Stimulated activated CD8-positive, alpha-beta memory T cell treated with anti-CD3 and anti-CD28 coated beads, Interleukin-7, amount 100 ng/mL, for 1 hour (primary cell): ENCODE data around the gene TUBB6.

Source experiments
- DNase-seq, 2 donors: peaks; one replicate each; pipeline ENCODE4 v3.0.0-alpha.2; 2020; ENCODE audit warnings: low read depth in 2 of 2

Gene TUBB6

GRCh38 chr18:12307701-12308385, at the start of gene TUBB6:
Gene TUBB6, plus strand, starts transcription at chr18:12308241. Its CDS starts 52 bp downstream, at chr18:12308293.
- DNase-seq = no peak

GRCh38 chr18:12258719-12259705, 49.0 kb upstream of the TUBB6 start:
- DNase-seq = no peak

- DNase-seq = no peak
These were observed 45.3 kb upstream of the TUBB6 start for GRCh38 chr18:12262748-12263147.

DNA sequence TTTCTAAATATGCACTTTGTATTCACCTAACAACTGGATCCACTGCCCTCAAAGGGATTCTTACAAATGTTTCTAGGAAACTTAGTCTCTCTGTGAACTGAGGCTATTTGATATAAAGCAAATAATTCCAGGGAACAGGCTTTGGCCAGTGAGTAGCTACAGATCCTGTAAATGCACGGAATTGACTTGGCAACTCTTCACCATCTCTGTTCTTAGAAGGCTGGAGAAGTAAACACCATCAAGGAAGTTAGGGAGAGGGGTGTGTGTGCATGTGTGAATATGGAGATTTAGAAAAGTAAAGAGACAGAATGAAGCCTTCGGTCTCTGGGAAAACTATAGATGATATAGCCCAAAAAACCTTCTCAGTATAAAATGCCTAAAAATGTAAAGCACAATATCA, 43.2 kb upstream of the TUBB6 start:
- DNase-seq = no peak

DNA sequence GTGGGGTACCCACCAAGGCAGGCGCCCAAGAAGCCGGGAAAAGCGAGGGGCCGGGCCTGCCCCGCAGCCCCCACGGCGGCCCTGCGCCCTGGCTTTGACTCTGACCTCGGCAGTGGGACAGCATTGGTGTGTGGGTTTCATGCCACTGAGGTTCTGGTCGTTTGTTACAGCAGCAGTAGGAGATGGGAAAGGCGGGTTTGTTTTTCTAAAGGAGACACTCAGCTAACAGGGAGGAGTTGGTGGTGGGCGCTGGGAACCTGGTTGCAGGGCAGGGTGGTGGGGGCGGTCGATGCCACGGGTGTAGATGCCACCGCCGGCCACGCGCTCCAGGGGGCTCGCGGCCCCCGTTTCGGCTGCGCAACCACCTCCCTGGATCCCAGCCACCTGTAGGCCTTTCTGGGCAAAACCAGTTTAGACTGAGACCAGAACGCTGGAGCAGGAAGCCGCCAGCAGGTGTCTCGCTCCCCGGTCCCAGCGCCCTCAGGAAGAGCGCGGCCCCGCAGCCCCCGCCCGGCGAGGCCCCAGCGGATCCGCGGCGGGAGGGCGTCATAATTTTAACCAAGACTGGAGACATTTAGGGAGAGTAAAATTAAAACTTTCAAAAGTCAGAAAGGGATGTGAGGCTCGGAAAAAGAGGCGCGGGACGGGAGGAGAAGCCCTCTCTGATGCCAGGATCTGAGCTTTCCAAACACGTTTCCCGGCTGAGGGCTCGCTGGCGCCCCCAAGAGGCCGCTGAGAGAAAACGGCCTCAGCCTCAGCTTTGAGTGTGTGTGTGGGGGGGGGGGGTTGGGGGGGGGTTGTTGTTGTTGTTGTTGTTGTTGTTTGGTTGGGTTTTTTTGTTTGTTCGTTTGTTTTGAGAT, 36.4 kb upstream of the TUBB6 start:
- peak in 1 of 2 donors; percentile 14 for DNase-seq

DNA sequence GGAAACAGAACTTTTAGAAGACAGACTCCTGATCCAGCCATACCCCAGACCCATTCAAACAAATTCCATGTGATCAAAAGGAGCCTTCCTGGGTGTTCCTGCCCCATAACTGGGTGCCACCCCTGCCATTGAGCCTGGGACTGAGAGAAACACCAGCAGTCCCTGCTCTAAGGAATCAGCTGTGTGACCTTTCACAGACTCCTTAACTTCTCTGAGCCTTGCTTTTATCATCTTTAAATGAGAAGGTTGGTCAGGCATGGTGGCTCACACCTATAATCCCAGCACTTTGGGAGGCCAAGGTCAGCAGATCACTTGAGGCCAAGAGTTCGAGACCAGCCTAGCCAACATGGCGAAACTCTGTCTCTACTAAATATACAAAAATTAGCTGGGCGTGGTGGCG, 33.2 kb upstream of the TUBB6 start:
- no peak for DNase-seq

DNA sequence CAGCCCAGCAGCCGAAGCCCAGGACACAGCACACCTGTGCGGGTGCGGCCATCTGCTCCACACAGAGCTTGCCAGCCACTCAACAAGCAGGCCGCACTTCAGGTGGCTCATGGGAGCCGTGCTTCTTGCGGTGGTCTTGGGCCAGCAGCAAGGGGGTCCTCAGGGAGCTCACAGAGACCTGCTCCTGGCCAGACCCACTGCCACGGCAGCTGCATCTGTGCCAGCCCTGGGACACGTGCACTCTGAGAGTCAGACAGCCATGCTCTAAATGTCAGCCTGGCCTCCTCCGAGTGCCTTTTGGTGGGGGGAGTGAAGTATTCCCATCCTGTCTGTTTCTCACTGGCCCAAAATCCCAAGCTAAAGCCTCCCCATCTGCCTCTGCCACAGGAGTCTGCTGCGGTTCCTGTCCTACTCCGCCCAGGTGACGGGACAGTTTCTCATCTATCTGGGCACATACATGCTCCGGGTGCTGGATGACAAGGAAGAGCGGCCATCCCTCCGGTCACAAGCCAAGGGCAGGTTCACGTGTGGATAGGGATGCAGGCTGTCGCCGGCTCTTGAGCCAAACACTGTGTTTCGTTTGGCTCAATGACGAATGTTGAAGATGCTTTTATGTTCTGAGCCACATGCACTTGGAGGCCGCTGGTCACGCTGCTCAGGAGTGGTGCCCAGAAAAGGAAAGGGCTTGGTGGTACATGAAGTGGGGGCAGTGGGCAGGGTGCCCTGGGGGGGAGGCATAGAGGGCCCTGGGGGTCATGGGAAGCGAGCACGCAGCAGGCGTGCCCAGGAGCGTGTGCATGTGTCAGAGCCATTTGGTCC, 31.1 kb upstream of the TUBB6 start:
- DNase-seq = no peak

- DNase-seq = no peak
These were observed 29.8 kb upstream of the TUBB6 start for GRCh38 chr18:12278215-12278671.

- no peak for DNase-seq
These were observed 29.0 kb upstream of the TUBB6 start for GRCh38 chr18:12278741-12279682.

DNA sequence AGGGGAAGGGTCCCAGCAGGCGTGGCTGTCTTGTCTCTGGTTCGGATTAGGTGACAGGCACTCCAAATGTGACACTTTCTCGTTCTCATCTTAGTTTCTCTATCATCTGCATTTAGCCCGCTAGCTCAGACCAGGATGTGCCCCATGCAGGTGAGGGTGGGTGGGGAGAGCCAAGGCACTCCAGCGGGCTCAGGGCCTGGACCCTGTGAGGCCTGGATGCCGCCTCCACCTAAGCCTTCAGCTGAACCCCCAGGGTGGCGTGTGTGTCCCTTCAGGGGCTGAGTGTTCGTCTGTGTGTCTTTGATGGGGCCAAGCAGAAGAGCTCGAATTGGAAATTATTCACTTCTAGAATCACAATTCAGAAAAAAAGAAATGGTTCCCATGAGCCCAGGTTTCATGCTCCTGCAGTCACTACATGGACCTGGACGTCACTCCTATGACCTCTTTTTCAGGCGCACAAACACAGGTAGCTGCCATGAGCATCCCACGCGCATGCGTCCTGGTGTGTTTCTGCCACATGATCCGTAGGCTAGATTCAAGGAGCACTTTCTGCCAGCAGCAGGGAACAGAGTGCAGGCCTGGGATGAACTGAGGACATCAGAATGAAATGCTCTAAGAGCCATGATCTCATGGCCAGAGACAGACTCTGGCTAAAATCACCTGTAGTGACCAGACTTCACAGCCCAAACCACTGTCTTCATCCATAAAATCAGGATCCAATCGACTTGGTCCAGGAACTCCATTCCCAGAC, 28.1 kb upstream of the TUBB6 start:
- no peak for DNase-seq

- DNase-seq = no peak
These were observed 26.2 kb upstream of the TUBB6 start for GRCh38 chr18:12281861-12282260.

- no peak for DNase-seq
These were observed 25.5 kb upstream of the TUBB6 start for GRCh38 chr18:12282442-12283039.

GRCh38 chr18:12283256-12283655, 24.8 kb upstream of the TUBB6 start:
- no peak for DNase-seq

DNA sequence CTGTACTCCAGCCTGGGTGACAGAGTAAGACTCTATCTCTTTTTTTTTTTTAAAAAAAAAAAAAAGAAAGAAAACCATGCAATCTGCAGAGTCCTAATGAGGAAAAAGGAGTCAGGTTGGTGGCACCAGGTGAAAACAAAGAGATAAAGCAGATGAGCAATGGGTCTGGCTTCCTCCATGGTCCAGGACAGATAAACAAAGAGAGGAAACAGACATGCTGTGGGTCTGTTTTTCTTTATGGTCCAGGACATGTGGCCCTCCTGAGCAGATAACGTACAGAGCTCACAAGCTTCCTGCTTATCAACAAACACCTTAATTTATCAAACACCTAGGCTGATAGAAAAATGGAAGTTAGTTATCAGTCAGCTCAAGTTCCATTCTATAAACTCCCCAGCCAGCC, 24.4 kb upstream of the TUBB6 start:
- no peak for DNase-seq

- no peak for DNase-seq
These were observed 20.8 kb upstream of the TUBB6 start for GRCh38 chr18:12287131-12287681.

GRCh38 chr18:12287684-12288402, 20.2 kb upstream of the TUBB6 start:
- DNase-seq = no peak

DNA sequence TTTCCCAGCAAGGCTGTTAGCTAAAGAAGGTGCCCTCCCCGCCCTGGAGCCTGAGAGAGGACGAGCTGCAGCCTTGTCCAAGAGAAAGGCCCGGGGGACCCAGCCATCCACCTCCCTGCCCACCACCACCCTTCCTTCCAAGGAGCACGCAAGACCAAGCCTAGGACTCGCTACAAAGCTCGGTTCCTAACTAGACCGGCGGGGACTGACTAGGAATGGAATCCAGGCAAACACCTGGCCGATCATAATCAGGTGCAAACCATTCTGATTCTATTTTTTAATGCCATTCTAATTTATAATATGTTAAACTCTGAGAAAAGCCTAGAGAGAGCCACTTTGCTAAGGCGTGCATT, 19.7 kb upstream of the TUBB6 start:
- no peak for DNase-seq

DNA sequence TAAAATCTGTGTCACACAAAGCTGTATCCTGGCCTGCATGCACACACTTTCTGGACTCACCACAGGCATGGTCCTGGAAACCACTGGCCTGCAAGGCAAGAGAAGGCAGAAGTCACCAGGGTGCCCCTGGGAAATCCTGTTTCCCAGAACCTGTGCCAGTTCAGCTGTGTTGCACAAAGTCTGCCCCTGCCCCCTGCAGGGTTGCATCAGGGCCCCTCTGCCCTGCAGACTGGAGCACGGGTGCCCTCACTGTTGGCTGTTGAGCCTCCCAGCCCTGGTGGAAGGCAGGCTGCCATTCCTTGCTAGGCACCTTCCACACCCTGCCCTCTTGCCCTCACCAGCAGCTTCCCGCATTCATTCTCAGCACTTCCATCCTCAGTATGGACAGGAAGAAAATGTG, 18.0 kb upstream of the TUBB6 start:
- no peak for DNase-seq
